ENCODE measurements around the gene IGF2R. TPM values are rescaled to one million over a fixed set of nuclear protein-coding genes. Genes with fewer than 3 reads are reported as not detected.

Gene IGF2R
- total RNA-seq, 1 donor from 2014 or later: 156 TPM

GRCh38 chr6:160084198-160084776 lies 115.4 kb downstream of the IGF2R start:
- ATAC-seq (no peak), DNase-seq (no peak)
- TF ChIP-seq CTCF (IDR thresholded peaks at IDR 0.05): no peak
- Histone ChIP-seq H3K27ac (no peak overlapping the region), H3K4me3 (no peak overlapping the region), H3K36me3 (peaks cover 100% of the 10 kb centered on the region), H3K9me3 (no peaks in the 10 kb centered on the region), H3K27me3 (ENCODE audit: low read depth) (no peaks in the 10 kb centered on the region), H3K4me1 (no peaks in the 10 kb centered on the region)
- intact Hi-C loops (cut with DNase I): no loop called here

- no peaks in the 10 kb centered on the region for H3K4me1 ChIP-seq
- H3K36me3 ChIP-seq: peaks cover 100% of the 10 kb centered on the region
- no peak for TF ChIP-seq CTCF (IDR thresholded peaks at IDR 0.05)
- ATAC-seq (peak in 1 of 2 donors; percentile 64), DNase-seq (no peak)
- no peak overlapping the region for H3K27ac ChIP-seq
- H3K9me3 ChIP-seq: no peaks in the 10 kb centered on the region
- intact Hi-C loops (cut with DNase I): no loop called here
- H3K27me3 ChIP-seq (ENCODE audit: low read depth): no peaks in the 10 kb centered on the region
- no peak overlapping the region for H3K4me3 ChIP-seq
Measured at GRCh38 chr6:160085226-160085625, 116.3 kb downstream of the IGF2R start.

- no peak overlapping the region for H3K27ac ChIP-seq
- no peak overlapping the region for H3K4me3 ChIP-seq
- no peaks in the 10 kb centered on the region for H3K27me3 ChIP-seq (ENCODE audit: low read depth)
- DNase-seq (no peak), ATAC-seq (peak; percentile 67 to 82)
- no peak for TF ChIP-seq CTCF (IDR thresholded peaks at IDR 0.05)
- H3K4me1 ChIP-seq: no peaks in the 10 kb centered on the region
- H3K9me3 ChIP-seq: no peaks in the 10 kb centered on the region
- peaks cover 100% of the 10 kb centered on the region for H3K36me3 ChIP-seq
- intact Hi-C loops (cut with DNase I): no loop called here
Measured at GRCh38 chr6:160085713-160086505, 117.0 kb downstream of the IGF2R start.

GRCh38 chr6:160086754-160087153 lies 117.9 kb downstream of the IGF2R start:
- ATAC-seq (no peak), DNase-seq (no peak)
- H3K4me1 ChIP-seq: no peaks in the 10 kb centered on the region
- H3K36me3 ChIP-seq: peaks cover 100% of the 10 kb centered on the region
- no peaks in the 10 kb centered on the region for H3K27me3 ChIP-seq (ENCODE audit: low read depth)
- no peak for TF ChIP-seq CTCF (IDR thresholded peaks at IDR 0.05)
- intact Hi-C loops (cut with DNase I): no loop called here
- H3K27ac ChIP-seq: no peak overlapping the region
- H3K4me3 ChIP-seq: no peak overlapping the region
- no peaks in the 10 kb centered on the region for H3K9me3 ChIP-seq

- Histone ChIP-seq H3K36me3 (peaks cover 100% of the 10 kb centered on the region), H3K9me3 (no peaks in the 10 kb centered on the region), H3K27ac (no peak overlapping the region), H3K4me1 (no peaks in the 10 kb centered on the region), H3K4me3 (no peak overlapping the region), H3K27me3 (ENCODE audit: low read depth) (no peaks in the 10 kb centered on the region)
- TF ChIP-seq CTCF (IDR thresholded peaks at IDR 0.05): peak; percentile 51
- intact Hi-C loops (cut with DNase I): no loop called here
- peak in 1 of 2 donors; percentile 29 for ATAC-seq
- DNase-seq: no peak
Measured at GRCh38 chr6:160088069-160088783, 119.3 kb downstream of the IGF2R start.
